HG02885 (cell line): ENCODE measurements around the gene MBOAT7.

Experiments used
- ATAC-seq: cut with Tn5 transposase; IDR thresholded peaks from one replicate; pipeline ENCODE4 v1.9.1; 2021; ENCODE audit warnings: mild to moderate bottlenecking; ENCODE audit not compliant: unreplicated experiment, poor library complexity

Gene MBOAT7

GRCh38 chr19:54127688-54128440 is 61.5 kb downstream of the MBOAT7 start:
- ATAC-seq = no peak

- no peak for ATAC-seq
Measured at GRCh38 chr19:54125713-54126112, 63.7 kb downstream of the MBOAT7 start.

GRCh38 chr19:54124393-54124792 is 65.0 kb downstream of the MBOAT7 start:
- ATAC-seq = no peak

- ATAC-seq = no peak
Measured at GRCh38 chr19:54123682-54124081, 65.7 kb downstream of the MBOAT7 start.
